UCSD-AML1 (cell line): ENCODE results near the gene NUP160.
"Not testable (repeated sequence)": the region's sequence is repeated elsewhere in the genome, so short reads cannot be mapped to it uniquely, and the experiment has no call there.

Experiments used
- DNase-seq: peaks from one replicate; lab custom pipeline; 2025; ENCODE audit not compliant: unreplicated experiment; lab: John Stamatoyannopoulos, UW

The NUP160 gene

GRCh38 chr11:47797633-47798032, 50.5 kb downstream of the NUP160 start:
- DNase-seq, result no peak

GRCh38 chr11:47791774-47792430, 56.2 kb downstream of the NUP160 start:
- DNase-seq, result no peak

- DNase-seq, result not testable (repeated sequence)
Measured at GRCh38 chr11:47790017-47790416, 58.1 kb downstream of the NUP160 start.

- no peak for DNase-seq
Measured at GRCh38 chr11:47788181-47788580, 60.0 kb downstream of the NUP160 start.

- DNase-seq, result no peak
Measured at GRCh38 chr11:47786373-47786772, 61.8 kb downstream of the NUP160 start.

GRCh38 chr11:47784785-47785381, 63.3 kb downstream of the NUP160 start:
- DNase-seq, result no peak

GRCh38 chr11:47783087-47783610, 65.0 kb downstream of the NUP160 start:
- no peak for DNase-seq

GRCh38 chr11:47778878-47779483, 69.2 kb downstream of the NUP160 start:
- no peak for DNase-seq

GRCh38 chr11:47775240-47775869, 72.8 kb downstream of the NUP160 start:
- no peak for DNase-seq

GRCh38 chr11:47773882-47774281, 74.3 kb downstream of the NUP160 start:
- DNase-seq, result no peak

- DNase-seq, result not testable (repeated sequence)
Measured at GRCh38 chr11:47769556-47769955, 78.6 kb downstream of the NUP160 start.

GRCh38 chr11:47768101-47768612, 80.0 kb downstream of the NUP160 start:
- peak; percentile 60 for DNase-seq

- DNase-seq, result peak; percentile 61
Measured at GRCh38 chr11:47766509-47767227, 81.5 kb downstream of the NUP160 start.

- no peak for DNase-seq
Measured at GRCh38 chr11:47765086-47765485, 83.1 kb downstream of the NUP160 start.

- not testable (repeated sequence) for DNase-seq
Measured at GRCh38 chr11:47759291-47759690, 88.9 kb downstream of the NUP160 start.

GRCh38 chr11:47756208-47756607, 91.9 kb downstream of the NUP160 start:
- no peak for DNase-seq

- no peak for DNase-seq
Measured at GRCh38 chr11:47750725-47751124, 97.4 kb downstream of the NUP160 start.

- not testable (repeated sequence) for DNase-seq
Measured at GRCh38 chr11:47742494-47742893, 105.7 kb downstream of the NUP160 start.

- DNase-seq, result not testable (repeated sequence)
Measured at GRCh38 chr11:47737817-47738216, 110.3 kb downstream of the NUP160 start.

- no peak for DNase-seq
Measured at GRCh38 chr11:47732271-47732670, 115.9 kb downstream of the NUP160 start.

- DNase-seq, result no peak
Measured at GRCh38 chr11:47731475-47731874, 116.7 kb downstream of the NUP160 start.
